H9 (cell line): Measurements from ENCODE around the gene PPL. TPM values are rescaled to one million over a fixed set of nuclear protein-coding genes. Genes with fewer than 3 reads are reported as not detected.

Experiments used
- DNase-seq: peaks from one replicate; pipeline ENCODE4 v3.0.0-alpha.2; 2017
- H2AFZ ChIP-seq: one replicate; pipeline ENCODE4 v1.6.1; 2013; ENCODE audit warnings: mild to moderate bottlenecking, low read length, control low read depth, moderate library complexity
- H2AK5ac ChIP-seq: 2 replicates; pipeline ENCODE4 v1.6.1; 2013; ENCODE audit warnings: low read length, control low read depth, mixed read lengths; ENCODE audit not compliant: insufficient read length
- H2BK120ac ChIP-seq: one replicate; pipeline ENCODE4 v1.6.1; 2013; ENCODE audit warnings: low read depth, mild to moderate bottlenecking, low read length, control low read depth, inconsistent platforms; ENCODE audit not compliant: poor library complexity, severe bottlenecking
- H2BK12ac ChIP-seq: 2 replicates; pipeline ENCODE4 v1.6.1; 2013; ENCODE audit warnings: low read length, control low read depth, mixed read lengths, low read depth; ENCODE audit not compliant: insufficient read length
- H2BK15ac ChIP-seq: 2 replicates; pipeline ENCODE4 v1.6.1; 2013; ENCODE audit warnings: low read depth, low read length, control low read depth
- H2BK20ac ChIP-seq: one replicate; pipeline ENCODE4 v1.6.1; 2013; ENCODE audit warnings: low read depth, mild to moderate bottlenecking, low read length, control low read depth, inconsistent platforms; ENCODE audit not compliant: poor library complexity, severe bottlenecking
- H2BK5ac ChIP-seq: 2 replicates; pipeline ENCODE4 v1.6.1; 2013; ENCODE audit warnings: low read length, control low read depth, mixed read lengths; ENCODE audit not compliant: insufficient read length
- H3K14ac ChIP-seq: 2 replicates; pipeline ENCODE4 v1.6.1; 2013; ENCODE audit warnings: low read length, control low read depth; ENCODE audit not compliant: insufficient read depth
- H3K18ac ChIP-seq: 2 replicates; pipeline ENCODE4 v1.6.1; 2013; ENCODE audit warnings: low read depth, mild to moderate bottlenecking, mixed read lengths, low read length, control low read depth; ENCODE audit not compliant: insufficient read length
- H3K23ac ChIP-seq: 2 replicates; pipeline ENCODE4 v1.6.1; 2013; ENCODE audit warnings: low read length, control low read depth, mixed read lengths, low read depth; ENCODE audit not compliant: insufficient read length
- H3K23me2 ChIP-seq: 2 replicates; pipeline ENCODE4 v1.6.1; 2013; ENCODE audit warnings: low read depth, mild to moderate bottlenecking, mixed read lengths, low read length, control low read depth; ENCODE audit not compliant: insufficient read length, poor library complexity, severe bottlenecking
- H3K27ac ChIP-seq: 2 replicates; pipeline ENCODE4 v1.5.1; 2013; ENCODE audit warnings: low read length, control low read depth, mixed read lengths, low read depth; ENCODE audit not compliant: insufficient read length
- H3K27me3 ChIP-seq: 2 replicates; pipeline ENCODE4 v1.6.1; 2013; ENCODE audit warnings: low read length, control low read depth, inconsistent platforms; ENCODE audit not compliant: insufficient read depth
- H3K4ac ChIP-seq: 2 replicates; pipeline ENCODE4 v1.6.1; 2013; ENCODE audit warnings: low read depth, mild to moderate bottlenecking, control low read depth, inconsistent platforms, low read length, moderate library complexity
- H3K4me1 ChIP-seq: 2 replicates; pipeline ENCODE4 v1.6.1; 2013; ENCODE audit warnings: low read length, control low read depth, inconsistent platforms; ENCODE audit not compliant: insufficient read depth
- H3K4me2 ChIP-seq: 2 replicates; pipeline ENCODE4 v1.6.1; 2013; ENCODE audit warnings: low read length, control low read depth, mixed read lengths; ENCODE audit not compliant: insufficient read length, insufficient read depth
- H3K56ac ChIP-seq: 2 replicates; pipeline ENCODE4 v1.6.1; 2013; ENCODE audit warnings: low read depth, mild to moderate bottlenecking, mixed read lengths, low read length, control low read depth; ENCODE audit not compliant: insufficient read length
- H3K79me1 ChIP-seq: 2 replicates; pipeline ENCODE4 v1.6.1; 2013; ENCODE audit warnings: low read depth, mild to moderate bottlenecking, moderate library complexity, low read length, control low read depth, inconsistent platforms; ENCODE audit not compliant: insufficient read depth, poor library complexity, severe bottlenecking
- H3K79me2 ChIP-seq: 2 replicates; pipeline ENCODE4 v1.6.1; 2013; ENCODE audit warnings: low read length, control low read depth, inconsistent platforms; ENCODE audit not compliant: insufficient read depth
- H3K9ac ChIP-seq: 2 replicates; pipeline ENCODE4 v1.6.1; 2013; ENCODE audit warnings: low read length, control low read depth, mixed read lengths; ENCODE audit not compliant: insufficient read length; ENCODE audit errors: extremely low read depth
- H3K9me3 ChIP-seq: one replicate; pipeline ENCODE4 v1.6.1; 2013; ENCODE audit warnings: low read depth, low read length, inconsistent platforms; ENCODE audit not compliant: control insufficient read depth
- H3T11ph ChIP-seq: one replicate; pipeline ENCODE4 v1.6.1; 2013; ENCODE audit warnings: mild to moderate bottlenecking, low read length, control low read depth, inconsistent platforms
- H4K20me1 ChIP-seq: one replicate; pipeline ENCODE4 v1.6.1; 2013; ENCODE audit not compliant: control insufficient read depth, insufficient read length, insufficient read depth
- H4K5ac ChIP-seq: 2 replicates; pipeline ENCODE4 v1.6.1; 2013; ENCODE audit warnings: low read depth, mild to moderate bottlenecking, mixed read lengths, low read length, control low read depth; ENCODE audit not compliant: insufficient read length
- H4K8ac ChIP-seq: replicated peaks from 2 replicates; pipeline ENCODE4 v1.6.1; 2013; ENCODE audit warnings: low read length, control low read depth, mixed read lengths, low read depth; ENCODE audit not compliant: insufficient read length
- H4K91ac ChIP-seq: 2 replicates; pipeline ENCODE4 v1.6.1; 2013; ENCODE audit warnings: low read depth, mild to moderate bottlenecking, moderate library complexity, mixed read lengths, low read length, control low read depth; ENCODE audit not compliant: insufficient read length
- H3K27ac Mint-ChIP-seq, 3 experiments: 2 replicates in 2 of 3; 3 replicates in 1 of 3; pipeline ENCODE4 v1.8.0; 2020 to 2021; ENCODE audit warnings: mixed read lengths in 3 of 3, mild to moderate bottlenecking in 1 of 3, moderate library complexity in 1 of 3
- H3K27me3 Mint-ChIP-seq: 2 replicates; pipeline ENCODE4 v1.8.0; 2021; ENCODE audit warnings: low read depth, mild to moderate bottlenecking, moderate library complexity, mixed read lengths
- H3K36me3 Mint-ChIP-seq, 3 experiments: 2 replicates in 2 of 3; 3 replicates in 1 of 3; pipeline ENCODE4 v1.8.0; 2020 to 2021; ENCODE audit warnings: low read depth in 3 of 3, mixed read lengths in 3 of 3; ENCODE audit not compliant: insufficient read depth in 1 of 3
- H3K4me1 Mint-ChIP-seq, 2 experiments: 2 replicates each; pipeline ENCODE4 v1.8.0; 2020; ENCODE audit warnings: mixed read lengths in 2 of 2
- H3K4me3 Mint-ChIP-seq, 2 experiments: 2 replicates in 1 of 2; 3 replicates in 1 of 2; pipeline ENCODE4 v1.8.0; 2020 to 2021; ENCODE audit warnings: mild to moderate bottlenecking in 2 of 2, mixed read lengths in 2 of 2, moderate library complexity in 1 of 2
- H3K9me3 Mint-ChIP-seq, 2 experiments: 2 replicates in 1 of 2; 3 replicates in 1 of 2; pipeline ENCODE4 v1.8.0; 2020; ENCODE audit warnings: mild to moderate bottlenecking in 2 of 2, mixed read lengths in 2 of 2, moderate library complexity in 1 of 2
- WGBS: extraction: QIAGEN DNeasy Blood & Tissue Kit; methylation state at CpG from one replicate; pipeline ENCODE4 v1.1.7; 2013; ENCODE audit warnings: missing lambda C conversion rate, low lambda C conversion rate, mixed read lengths; ENCODE audit not compliant: insufficient read length; ENCODE audit errors: extremely low coverage; 5-methylcytosine and 5-hydroxymethylcytosine counted together
- total RNA-seq: library from RNA; stranded (reverse); gene quantifications from 2 replicates; pipeline ENCODE4 v1.2.1, GENCODE V29; 2021
- TF ChIP-seq, protein P1 (sequence below): fragments of 200-600 bp; sonication (generic); conservative IDR thresholded peaks from 3 replicates; pipeline ENCODE4 v1.8.0; 2021; ENCODE audit warnings: antibody characterized with exemption, mild to moderate bottlenecking

Gene PPL
- total RNA-seq, 1 experiment from 2014 or later: 29.2 TPM

DNA sequence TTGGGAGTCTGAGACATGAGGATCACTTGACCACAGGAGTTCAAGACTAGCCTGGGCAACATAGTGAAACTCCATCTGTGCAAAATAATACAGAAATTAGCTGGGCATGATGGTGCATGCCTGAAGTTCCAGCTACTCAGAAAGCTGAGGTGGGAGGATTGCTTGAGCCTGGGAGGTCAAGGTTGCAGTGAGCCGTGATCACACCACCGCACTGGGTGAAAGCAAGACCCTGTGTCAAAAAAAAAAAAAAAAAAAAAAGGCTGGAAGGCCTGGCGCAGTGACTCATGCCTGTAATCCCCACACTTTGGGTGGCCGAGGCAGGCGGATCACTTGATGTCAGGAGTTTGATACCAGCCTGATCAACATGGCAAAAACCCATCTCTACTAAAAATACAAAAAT, 81.6 kb downstream of the PPL start:
- H3K56ac ChIP-seq: no peak overlapping the region
- Mint-ChIP-seq H3K4me1 (peaks cover under 1 to 4% of the 10 kb centered on the region in 2 experiments; a peak in 2 of 4 replicates), H3K4me3 (no peak overlapping the region), H3K27ac (no peak overlapping the region), H3K27me3 (no peaks in the 10 kb centered on the region), H3K36me3 (peaks cover 39 to 67% (median 65%) of the 10 kb centered on the region in 3 experiments; a peak in 6 of 7 replicates), H3K9me3 (no peaks in the 10 kb centered on the region)
- WGBS: no CpG with 5 or more reads among the region's 5 CpGs
- H2BK120ac ChIP-seq: no peak overlapping the region
- no peak overlapping the region for H2BK20ac ChIP-seq
- no peaks in the 10 kb centered on the region for H3K27me3 ChIP-seq
- no peak overlapping the region for H2AK5ac ChIP-seq
- no peak for DNase-seq
- peaks cover 6% of the 10 kb centered on the region for H3K79me1 ChIP-seq
- no peak overlapping the region for H3T11ph ChIP-seq
- no peak overlapping the region for H3K14ac ChIP-seq
- H3K9me3 ChIP-seq: no peaks in the 10 kb centered on the region
- no peak overlapping the region for H3K18ac ChIP-seq
- H4K20me1 ChIP-seq: no peaks in the 10 kb centered on the region
- H4K91ac ChIP-seq: no peak overlapping the region
- no peak overlapping the region for H4K8ac ChIP-seq
- no peak overlapping the region for H2BK5ac ChIP-seq
- no peak overlapping the region for H3K4ac ChIP-seq
- no peak overlapping the region for H3K9ac ChIP-seq
- peaks cover 6% of the 10 kb centered on the region; the same call in 1 of the 2 replicates for H3K79me2 ChIP-seq
- H3K4me1 ChIP-seq: no peaks in the 10 kb centered on the region
- no peak overlapping the region for H3K27ac ChIP-seq
- TF ChIP-seq, protein P1, sequence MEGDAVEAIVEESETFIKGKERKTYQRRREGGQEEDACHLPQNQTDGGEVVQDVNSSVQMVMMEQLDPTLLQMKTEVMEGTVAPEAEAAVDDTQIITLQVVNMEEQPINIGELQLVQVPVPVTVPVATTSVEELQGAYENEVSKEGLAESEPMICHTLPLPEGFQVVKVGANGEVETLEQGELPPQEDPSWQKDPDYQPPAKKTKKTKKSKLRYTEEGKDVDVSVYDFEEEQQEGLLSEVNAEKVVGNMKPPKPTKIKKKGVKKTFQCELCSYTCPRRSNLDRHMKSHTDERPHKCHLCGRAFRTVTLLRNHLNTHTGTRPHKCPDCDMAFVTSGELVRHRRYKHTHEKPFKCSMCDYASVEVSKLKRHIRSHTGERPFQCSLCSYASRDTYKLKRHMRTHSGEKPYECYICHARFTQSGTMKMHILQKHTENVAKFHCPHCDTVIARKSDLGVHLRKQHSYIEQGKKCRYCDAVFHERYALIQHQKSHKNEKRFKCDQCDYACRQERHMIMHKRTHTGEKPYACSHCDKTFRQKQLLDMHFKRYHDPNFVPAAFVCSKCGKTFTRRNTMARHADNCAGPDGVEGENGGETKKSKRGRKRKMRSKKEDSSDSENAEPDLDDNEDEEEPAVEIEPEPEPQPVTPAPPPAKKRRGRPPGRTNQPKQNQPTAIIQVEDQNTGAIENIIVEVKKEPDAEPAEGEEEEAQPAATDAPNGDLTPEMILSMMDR: no peak
- no peaks in the 10 kb centered on the region for H3K23me2 ChIP-seq
- no peak overlapping the region for H2BK15ac ChIP-seq
- no peak overlapping the region for H2AFZ ChIP-seq
- H3K4me2 ChIP-seq: no peak overlapping the region
- no peak overlapping the region for H4K5ac ChIP-seq
- no peak overlapping the region for H2BK12ac ChIP-seq
- no peak overlapping the region for H3K23ac ChIP-seq
